SU-DHL-6 (cell line): ENCODE data around the gene COPS4.

Experiments
- EZH2phosphoT487 ChIP-seq: fragments of 200-600 bp; sonication (generic), shearing (Covaris generic); conservative IDR thresholded peaks from 2 replicates; pipeline ENCODE4 v1.6.1; 2018; ENCODE audit warnings: mild to moderate bottlenecking, antibody characterized with exemption, low read length, moderate library complexity, mixed read lengths
- TF ChIP-seq, protein P1 (sequence below): fragments of 200-600 bp; sonication (generic); IDR thresholded peaks from one replicate; pipeline ENCODE4 v1.5.1; 2017; ENCODE audit warnings: antibody characterized with exemption, mild to moderate bottlenecking, low read length, moderate library complexity; ENCODE audit not compliant: insufficient read depth, poor library complexity, severe bottlenecking

DNA sequence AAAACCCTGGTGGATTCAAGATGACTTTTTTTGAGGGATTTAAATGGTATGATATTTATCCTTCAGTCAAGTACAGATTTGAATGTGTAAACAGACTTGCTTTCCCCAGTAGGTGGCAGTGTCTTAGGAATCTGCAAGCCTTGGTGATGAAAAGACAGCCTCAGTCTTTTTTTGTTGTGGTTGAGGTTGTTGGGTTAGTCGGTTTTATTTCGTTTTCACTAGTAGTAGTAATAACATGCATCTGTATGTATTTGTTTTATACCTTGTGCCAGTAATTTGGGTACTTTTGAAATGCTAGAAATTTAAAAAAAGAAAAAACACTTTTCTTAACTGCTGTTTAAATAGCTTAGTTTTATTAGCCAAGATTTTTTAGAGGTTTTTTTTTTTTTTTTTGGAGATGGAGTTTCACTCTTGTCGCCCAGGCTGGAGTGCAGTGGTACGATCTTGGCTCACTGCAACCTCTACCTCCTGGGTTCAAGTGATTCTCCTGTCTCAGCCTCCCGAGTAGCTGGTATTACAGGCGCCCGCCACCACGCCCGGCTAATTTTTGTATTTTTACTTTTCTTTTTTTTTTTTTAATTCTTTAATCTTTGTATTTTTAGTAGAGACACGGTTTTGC, 39.2 kb downstream of the COPS4 start:
- TF ChIP-seq EZH2phosphoT487 = no peak
- TF ChIP-seq, protein P1, sequence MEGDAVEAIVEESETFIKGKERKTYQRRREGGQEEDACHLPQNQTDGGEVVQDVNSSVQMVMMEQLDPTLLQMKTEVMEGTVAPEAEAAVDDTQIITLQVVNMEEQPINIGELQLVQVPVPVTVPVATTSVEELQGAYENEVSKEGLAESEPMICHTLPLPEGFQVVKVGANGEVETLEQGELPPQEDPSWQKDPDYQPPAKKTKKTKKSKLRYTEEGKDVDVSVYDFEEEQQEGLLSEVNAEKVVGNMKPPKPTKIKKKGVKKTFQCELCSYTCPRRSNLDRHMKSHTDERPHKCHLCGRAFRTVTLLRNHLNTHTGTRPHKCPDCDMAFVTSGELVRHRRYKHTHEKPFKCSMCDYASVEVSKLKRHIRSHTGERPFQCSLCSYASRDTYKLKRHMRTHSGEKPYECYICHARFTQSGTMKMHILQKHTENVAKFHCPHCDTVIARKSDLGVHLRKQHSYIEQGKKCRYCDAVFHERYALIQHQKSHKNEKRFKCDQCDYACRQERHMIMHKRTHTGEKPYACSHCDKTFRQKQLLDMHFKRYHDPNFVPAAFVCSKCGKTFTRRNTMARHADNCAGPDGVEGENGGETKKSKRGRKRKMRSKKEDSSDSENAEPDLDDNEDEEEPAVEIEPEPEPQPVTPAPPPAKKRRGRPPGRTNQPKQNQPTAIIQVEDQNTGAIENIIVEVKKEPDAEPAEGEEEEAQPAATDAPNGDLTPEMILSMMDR = peak; percentile 39
